Measurements from ENCODE around the gene CST7. TPM values are rescaled to one million over a fixed set of nuclear protein-coding genes. Genes with fewer than 3 reads are reported as not detected.

The CST7 gene
- total and polyA plus RNA-seq, 2 donors (not counting 3 experiments of a cell fraction or from before 2014, with no cell fraction given): not detected

DNA sequence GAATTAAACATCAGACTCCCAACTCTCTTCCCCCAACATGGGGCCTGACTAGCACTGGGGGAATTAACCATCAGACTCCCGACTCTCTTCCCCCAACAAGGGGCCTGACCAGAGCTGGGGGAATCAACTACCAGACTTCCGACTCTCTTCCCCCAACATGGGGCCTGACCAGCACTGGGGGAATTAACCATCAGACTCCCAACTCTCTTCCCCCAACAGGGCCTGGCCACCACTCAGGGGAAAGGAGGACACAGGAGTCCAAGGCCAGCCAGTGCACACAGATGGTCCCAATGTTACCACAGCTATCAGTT, 13.1 kb downstream of the CST7 start:
- ChIA-PET POLR2A (no interaction called here), CTCF (no interaction called here)
- H3K4me1 ChIP-seq (ENCODE audit: control insufficient read depth, extremely low read depth, insufficient read depth, low read length): no peaks in the 10 kb centered on the region
- no peaks in the 10 kb centered on the region for H4K20me1 ChIP-seq (replicated peaks; ENCODE audit: control insufficient read depth, extremely low read depth, insufficient read depth, low read length)
- no peak overlapping the region for H3K27ac ChIP-seq (ENCODE audit: insufficient read depth, low read depth, low read length)
- no peak for FAIRE-seq
- TF ChIP-seq POLR2AphosphoS5 (IDR thresholded peaks at IDR 0.05; ENCODE audit: insufficient read depth, low read depth, low read length): no peak
- TF ChIP-seq, protein P1, sequence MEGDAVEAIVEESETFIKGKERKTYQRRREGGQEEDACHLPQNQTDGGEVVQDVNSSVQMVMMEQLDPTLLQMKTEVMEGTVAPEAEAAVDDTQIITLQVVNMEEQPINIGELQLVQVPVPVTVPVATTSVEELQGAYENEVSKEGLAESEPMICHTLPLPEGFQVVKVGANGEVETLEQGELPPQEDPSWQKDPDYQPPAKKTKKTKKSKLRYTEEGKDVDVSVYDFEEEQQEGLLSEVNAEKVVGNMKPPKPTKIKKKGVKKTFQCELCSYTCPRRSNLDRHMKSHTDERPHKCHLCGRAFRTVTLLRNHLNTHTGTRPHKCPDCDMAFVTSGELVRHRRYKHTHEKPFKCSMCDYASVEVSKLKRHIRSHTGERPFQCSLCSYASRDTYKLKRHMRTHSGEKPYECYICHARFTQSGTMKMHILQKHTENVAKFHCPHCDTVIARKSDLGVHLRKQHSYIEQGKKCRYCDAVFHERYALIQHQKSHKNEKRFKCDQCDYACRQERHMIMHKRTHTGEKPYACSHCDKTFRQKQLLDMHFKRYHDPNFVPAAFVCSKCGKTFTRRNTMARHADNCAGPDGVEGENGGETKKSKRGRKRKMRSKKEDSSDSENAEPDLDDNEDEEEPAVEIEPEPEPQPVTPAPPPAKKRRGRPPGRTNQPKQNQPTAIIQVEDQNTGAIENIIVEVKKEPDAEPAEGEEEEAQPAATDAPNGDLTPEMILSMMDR (IDR thresholded peaks at IDR 0.05; ENCODE audit: extremely low read depth in 1 of 2, insufficient read depth in 1 of 2, low read depth in 1 of 2, low read length in 2 of 2): no peak
- TF ChIP-seq, protein P2, sequence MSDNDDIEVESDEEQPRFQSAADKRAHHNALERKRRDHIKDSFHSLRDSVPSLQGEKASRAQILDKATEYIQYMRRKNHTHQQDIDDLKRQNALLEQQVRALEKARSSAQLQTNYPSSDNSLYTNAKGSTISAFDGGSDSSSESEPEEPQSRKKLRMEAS (IDR thresholded peaks at IDR 0.05; ENCODE audit: insufficient read depth, insufficient read length): no peak
- no peak for TF ChIP-seq EZH2 (IDR thresholded peaks at IDR 0.05; ENCODE audit: borderline replicate concordance, low read depth, low read length, severe bottlenecking)
- no peak for TF ChIP-seq POLR2A (IDR thresholded peaks at IDR 0.05; ENCODE audit: low read depth, low read length)
- no peak for TF ChIP-seq JUN (IDR thresholded peaks at IDR 0.05; ENCODE audit: borderline replicate concordance, insufficient read depth, insufficient read length, low read depth)
- TF ChIP-seq GATA2 (IDR thresholded peaks at IDR 0.05; ENCODE audit: insufficient read depth, insufficient read length, low read depth, low read length): no peak
- no peak overlapping the region for H2AFZ ChIP-seq (ENCODE audit: low read depth, low read length)
- no peaks in the 10 kb centered on the region for H3K27me3 ChIP-seq (ENCODE audit: control insufficient read depth in 2 of 2, insufficient read depth in 2 of 2, low read length in 2 of 2)
- no peak for DNase-seq (ENCODE audit: low read depth, low spot score)
- H3K36me3 ChIP-seq (ENCODE audit: control insufficient read depth in 2 of 2, extremely low read depth in 1 of 2, insufficient read depth in 2 of 2, low read length in 2 of 2): peaks cover 2 to 14% of the 10 kb centered on the region in 2 experiments
- H3K4me2 ChIP-seq (ENCODE audit: insufficient read depth, low read length): no peak overlapping the region
- BruUV-seq (replicated peaks): no TSS peak
- H3K79me2 ChIP-seq (ENCODE audit: control insufficient read depth, insufficient read depth, low read length): no peaks in the 10 kb centered on the region
- no peak overlapping the region for H3K9ac ChIP-seq (replicated peaks; ENCODE audit: extremely low read depth, insufficient read depth, low read length)
- no peaks in the 10 kb centered on the region for H3K9me1 ChIP-seq (replicated peaks; ENCODE audit: control insufficient read depth, extremely low read depth, insufficient read depth, low read length)
- H3K9me3 ChIP-seq (replicated peaks; ENCODE audit: control insufficient read depth, insufficient read depth, low read length): no peaks in the 10 kb centered on the region
- dilution Hi-C loops (cut with MboI; ENCODE audit: extremely low pct_ligation_motif_present, low sequenced_read_pairs): no loop called here
- no peak overlapping the region for H3K4me3 ChIP-seq (replicated peaks in 1 of 3; ENCODE audit: insufficient read depth in 1 of 3, low read depth in 1 of 3, low read length in 3 of 3)
- intact Hi-C loops (cut with micrococcal nuclease): no loop called here

All from endothelial cell of umbilical vein (primary cell).